Activated CD4-positive, alpha-beta T cell treated with anti-CD3 and anti-CD28 coated beads for 4 hours (primary cell): Measurements from ENCODE around the gene EFNA5.

ENCODE experiments used
- DNase-seq, 2 donors: peaks; one replicate each; pipeline ENCODE4 v3.0.0-alpha.2; 2020

The EFNA5 gene

DNA sequence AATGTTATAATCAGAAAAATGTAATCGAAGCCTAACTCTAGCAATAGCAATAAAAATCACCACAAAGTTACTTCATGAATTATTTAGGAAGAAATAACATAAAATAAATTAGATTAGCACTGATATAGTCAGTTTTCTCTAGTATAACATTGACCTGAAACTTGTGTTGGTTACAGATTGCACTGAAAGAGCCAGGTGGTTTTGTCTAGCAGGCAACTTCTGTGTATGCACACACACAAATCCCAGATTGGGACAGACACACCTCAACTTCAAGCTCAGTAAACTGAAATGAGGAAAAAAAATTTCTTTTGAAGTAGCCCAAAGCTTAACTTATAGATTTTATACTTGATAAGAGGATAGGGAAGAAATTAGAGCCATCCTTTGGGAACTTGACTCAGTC, 129.3 kb downstream of the EFNA5 start:
- no peak for DNase-seq

- DNase-seq = no peak
Observed at GRCh38 chr5:107539726-107540330, 130.9 kb downstream of the EFNA5 start.

DNA sequence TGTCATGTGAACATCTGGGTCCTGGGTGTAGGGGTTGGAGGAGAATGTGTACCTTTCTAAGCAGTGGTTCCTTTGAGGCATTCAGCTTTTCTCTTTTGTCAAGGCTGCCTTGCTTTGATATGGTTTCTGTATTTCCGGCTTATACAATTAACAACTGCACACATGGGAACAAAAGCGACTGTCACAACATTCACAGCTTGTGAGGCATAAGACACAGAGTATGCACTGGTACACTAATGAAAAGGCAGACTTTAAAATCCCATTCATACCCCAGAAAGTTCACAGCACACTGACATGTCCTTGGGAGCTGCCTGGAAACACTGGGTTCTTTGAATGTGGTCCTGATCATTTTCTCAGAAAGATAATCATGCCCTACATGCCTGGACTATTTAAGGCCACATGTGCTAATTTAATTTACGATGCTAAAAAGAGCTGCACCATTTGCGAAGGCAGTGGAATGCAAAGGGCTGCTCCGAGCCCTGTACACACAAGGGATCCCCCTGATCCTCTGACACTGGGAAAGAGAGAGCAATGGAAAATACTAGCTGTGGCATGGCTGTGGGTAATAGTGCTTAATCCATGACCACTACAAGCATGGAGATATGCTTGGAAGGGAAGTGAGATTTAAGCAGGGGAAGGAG, 131.8 kb downstream of the EFNA5 start:
- no peak for DNase-seq

DNA sequence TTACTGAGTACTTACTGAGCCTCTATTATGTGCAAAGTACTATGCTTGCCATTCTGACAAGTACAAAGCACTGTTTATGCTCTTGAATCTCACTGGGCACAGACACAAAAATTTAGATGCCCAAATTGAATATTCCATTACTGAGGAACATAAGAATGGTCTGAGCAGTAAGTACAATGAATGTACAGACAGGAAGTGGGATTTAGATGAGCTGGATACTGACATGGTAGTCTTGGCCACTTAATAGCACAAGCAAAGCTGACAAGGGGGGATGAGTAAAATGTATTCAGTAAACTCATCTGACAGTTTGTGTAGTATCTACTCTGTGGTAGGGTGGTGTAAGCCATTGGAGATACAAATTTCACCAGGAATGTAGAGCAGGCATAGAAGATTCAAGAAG, 132.4 kb downstream of the EFNA5 start:
- DNase-seq = no peak

DNA sequence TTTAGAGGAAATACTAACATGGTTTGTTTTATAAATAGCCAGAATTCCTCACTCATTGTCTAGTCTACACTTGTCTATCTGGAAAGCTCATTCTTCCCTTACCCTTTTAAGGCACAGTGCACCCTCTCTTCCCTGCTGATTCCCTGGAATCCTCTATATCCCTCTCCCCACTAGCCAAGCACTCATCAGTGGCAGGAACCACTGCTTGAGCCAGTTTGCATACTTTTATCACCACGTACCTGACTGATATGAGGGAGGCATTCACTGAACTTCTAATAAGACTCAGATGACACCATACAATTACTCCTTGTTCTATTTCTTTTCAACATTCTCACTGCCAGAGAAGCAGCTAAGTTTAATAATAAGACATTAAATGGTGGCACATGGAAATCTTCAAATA, 134.9 kb downstream of the EFNA5 start:
- DNase-seq = no peak

DNA sequence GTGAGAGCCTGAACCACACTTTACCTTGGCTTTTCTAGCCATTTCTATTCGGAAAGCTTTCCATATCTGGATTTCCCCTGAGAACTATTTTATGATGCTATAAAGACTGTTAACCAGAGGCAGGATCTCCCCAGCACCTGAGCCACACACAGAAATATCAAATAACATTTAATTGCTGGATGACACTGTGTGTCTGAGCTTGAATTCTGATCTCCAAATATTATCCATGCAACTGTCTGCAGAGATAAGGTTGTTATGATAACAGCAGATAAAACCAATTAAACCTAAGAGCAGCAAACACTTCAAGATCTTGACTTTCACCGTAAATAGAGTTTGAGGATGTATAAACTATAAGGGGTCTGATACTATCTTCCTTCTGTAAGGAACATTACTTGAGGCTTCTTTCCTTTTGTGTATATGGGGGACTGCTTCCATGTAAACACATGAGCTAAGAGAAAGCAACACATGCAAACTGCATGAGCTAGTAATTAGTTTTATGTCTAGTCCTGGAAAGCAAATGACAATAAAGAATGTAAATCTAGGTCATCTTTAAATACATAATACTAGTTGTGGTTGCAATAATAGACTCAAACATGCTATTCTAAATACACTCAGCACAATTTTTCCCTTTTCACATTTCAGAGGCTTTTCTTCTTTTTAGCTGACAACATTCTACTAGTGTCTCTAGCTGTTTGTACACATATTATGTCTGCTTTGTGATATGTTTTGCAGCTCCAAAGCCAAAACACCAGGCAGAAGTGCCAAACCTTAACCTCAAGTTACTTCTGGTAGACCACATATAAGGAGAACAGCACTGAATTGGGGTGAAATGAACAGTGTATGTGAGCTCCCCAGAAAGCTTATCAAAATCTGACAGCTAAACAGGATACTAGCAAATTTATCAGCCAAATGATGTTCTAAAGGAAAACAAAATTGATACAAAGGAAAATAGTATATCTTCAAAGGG, 136.5 kb downstream of the EFNA5 start:
- DNase-seq = no peak

GRCh38 chr5:107532916-107533315, 137.8 kb downstream of the EFNA5 start:
- DNase-seq = no peak

- DNase-seq = no peak
Observed at GRCh38 chr5:107532169-107532878, 138.4 kb downstream of the EFNA5 start.

GRCh38 chr5:107531308-107531707, 139.4 kb downstream of the EFNA5 start:
- DNase-seq = no peak

DNA sequence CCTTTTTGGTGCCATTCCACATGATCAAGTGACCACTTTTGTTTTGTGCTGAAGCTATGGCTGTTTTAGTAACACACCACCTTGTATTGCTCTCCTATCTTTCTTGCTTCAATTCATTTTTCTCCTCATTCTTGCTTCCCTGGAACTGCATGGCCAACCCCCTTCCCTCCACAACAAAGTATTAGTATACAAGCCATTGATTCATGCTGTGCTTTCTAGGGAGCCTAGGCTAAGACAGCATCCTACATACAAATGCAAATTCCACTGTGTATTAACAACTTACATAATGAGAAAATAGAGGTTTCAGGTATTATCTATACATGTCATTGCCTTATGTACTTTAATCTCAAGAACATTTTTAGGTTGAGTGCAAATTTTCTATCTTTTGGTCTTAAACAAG, 141.1 kb downstream of the EFNA5 start:
- no peak for DNase-seq

DNA sequence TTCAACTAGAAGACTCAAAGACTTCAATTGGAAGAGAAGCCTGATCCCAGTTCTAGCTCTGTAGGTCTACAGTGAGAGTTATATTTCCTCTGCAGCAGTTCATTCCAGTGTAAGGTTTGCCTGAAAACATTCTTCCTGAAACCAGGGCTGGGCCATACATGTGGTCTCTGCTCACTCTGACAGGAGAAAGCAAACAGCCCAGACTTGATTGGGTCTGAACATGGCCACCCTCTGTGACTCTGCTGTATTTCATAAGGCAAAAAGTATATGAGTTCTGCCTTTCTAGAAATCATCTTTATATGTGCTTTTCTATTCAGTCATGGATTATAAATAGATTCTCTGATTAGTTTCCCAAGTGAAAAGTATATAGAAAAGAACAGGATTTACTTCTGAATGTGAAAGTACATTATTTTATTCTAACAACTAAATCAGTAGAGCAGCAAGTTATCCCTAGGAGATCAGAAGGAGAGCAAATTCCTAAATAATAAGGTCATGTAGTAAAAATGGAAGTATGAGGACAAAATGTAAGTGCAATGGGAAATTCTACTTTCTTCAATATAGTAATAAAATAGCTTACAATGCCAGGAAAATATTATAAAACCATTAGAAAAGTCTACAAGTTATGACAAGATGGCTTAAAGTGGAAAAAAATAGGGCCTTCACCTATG, 144.3 kb downstream of the EFNA5 start:
- DNase-seq = no peak

DNA sequence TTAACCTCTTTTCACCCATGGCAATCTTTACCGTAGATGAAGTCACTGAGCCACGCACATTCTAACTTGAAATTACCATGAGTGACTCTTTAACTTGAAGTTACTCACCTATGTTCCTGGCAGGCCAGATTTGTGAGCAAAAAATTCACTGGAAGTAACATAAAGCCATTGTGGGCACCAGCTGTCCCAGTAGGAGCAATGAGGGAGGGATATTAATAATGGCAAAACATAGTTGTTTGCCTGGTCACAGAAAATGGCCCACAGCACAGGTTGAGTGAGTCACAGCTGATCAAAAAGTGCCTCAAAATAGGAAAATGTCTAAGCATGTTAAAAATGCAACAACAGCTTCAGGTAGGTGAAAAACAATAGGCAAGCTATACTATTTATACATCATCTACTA, 146.6 kb downstream of the EFNA5 start:
- DNase-seq = no peak

DNA sequence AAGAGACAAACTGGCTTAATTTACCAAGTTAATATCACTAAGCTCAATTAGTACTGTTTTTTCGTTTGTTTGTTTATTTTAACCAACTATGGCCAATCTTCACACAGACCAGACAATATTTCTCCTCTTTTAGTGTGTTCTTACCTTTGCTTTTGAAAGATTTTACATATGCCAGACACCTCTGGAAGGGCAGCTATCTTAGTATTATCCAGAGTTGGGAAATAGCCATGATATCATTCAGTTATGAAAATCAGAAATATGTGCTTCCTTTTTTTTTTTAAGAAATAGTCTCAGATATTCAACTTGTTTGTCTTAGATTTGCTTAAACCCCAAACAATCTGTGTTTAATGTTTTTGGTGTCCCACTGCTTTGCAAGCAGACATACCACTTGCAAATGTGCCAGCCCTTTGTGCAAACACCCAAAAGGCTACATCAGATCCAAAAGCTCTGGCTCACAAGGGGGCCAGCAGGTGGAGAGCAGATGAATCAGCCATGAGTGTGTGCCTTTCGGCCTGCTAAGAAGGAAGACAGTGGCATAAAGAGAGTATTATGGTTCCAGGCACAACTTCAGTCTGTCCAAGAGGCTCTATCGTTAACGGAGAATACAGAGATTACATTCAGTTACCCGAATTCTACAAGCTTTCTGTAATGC, 147.6 kb downstream of the EFNA5 start:
- DNase-seq = no peak

- no peak for DNase-seq
Observed at GRCh38 chr5:107522456-107522855, 148.3 kb downstream of the EFNA5 start.

DNA sequence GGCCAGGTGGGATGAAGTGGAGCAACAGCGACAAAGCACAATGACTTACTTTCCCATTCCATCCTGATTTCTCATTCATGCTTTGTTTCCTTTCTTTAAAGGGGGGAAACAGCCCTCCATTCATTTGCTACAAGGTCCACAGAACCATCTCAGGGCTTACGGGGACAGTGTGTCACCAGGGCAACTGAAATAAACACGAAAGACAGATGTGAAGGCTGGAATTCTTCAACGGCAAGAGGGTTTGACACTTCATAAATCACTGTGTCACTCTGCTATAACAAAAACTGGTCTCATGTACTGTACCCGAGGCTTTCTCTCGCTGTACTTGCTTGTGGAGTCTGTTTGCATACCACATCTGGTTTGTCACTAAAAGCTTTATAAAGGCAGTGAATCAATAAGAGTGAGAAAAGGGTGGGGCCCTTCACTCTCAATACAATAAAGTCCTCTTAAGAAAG, 150.8 kb downstream of the EFNA5 start:
- no peak for DNase-seq

GRCh38 chr5:107518616-107519015, 152.1 kb downstream of the EFNA5 start:
- no peak for DNase-seq

- DNase-seq = no peak
Observed at GRCh38 chr5:107518190-107518589, 152.5 kb downstream of the EFNA5 start.

GRCh38 chr5:107517185-107518033, 153.3 kb downstream of the EFNA5 start:
- DNase-seq = no peak

DNA sequence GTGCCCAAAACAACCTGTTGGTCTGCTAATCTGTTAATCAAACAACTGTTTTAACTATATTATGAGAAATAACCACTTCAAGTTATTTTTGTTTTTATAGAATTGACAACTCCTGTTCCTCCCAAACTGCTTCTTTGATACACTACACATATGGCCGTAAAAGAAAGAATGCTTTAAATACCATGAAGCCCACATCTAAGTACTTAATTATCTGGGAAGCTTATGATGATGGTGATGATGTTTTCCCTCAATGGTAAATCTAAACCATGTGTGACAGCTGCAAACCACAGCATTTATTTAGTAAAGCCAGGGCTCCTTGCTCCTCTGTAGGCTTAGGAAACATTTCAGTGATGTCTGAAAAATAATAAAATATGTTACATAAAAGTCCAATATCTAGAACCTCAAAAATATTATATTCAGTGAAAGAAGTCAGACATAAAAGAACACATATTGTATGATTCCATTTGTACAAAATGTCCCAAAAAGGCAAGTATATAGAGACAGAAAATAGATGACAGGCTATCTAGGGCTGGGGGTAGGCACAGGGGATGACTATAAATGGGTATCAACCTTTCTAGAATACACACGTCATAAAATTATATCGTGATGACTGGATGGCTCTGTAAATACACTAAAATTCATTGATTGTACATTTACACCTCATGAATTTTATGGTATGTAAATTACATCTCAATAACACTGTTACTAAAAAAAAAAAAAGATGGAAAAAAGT, 154.1 kb downstream of the EFNA5 start:
- no peak for DNase-seq

GRCh38 chr5:107515521-107516080, 155.1 kb downstream of the EFNA5 start:
- no peak for DNase-seq
